GM10266 (cell line): ENCODE measurements around the gene PIK3AP1.

ENCODE experiments used
- DNase-seq: peaks from one replicate; pipeline ENCODE4 v3.0.0; 2012; ENCODE audit errors: extremely low spot score
- CTCF ChIP-seq: IDR thresholded peaks from 2 replicates; pipeline ENCODE4 v1.5.1; 2012; ENCODE audit warnings: mild to moderate bottlenecking, low read depth; ENCODE audit not compliant: control insufficient read depth, insufficient read depth; ENCODE audit errors: missing control alignments

The PIK3AP1 gene

GRCh38 chr10:96660297-96660696, 60.0 kb downstream of the PIK3AP1 start:
- DNase-seq, result no peak
- TF ChIP-seq CTCF, result no peak

GRCh38 chr10:96658844-96659243, 61.5 kb downstream of the PIK3AP1 start:
- DNase-seq, result no peak
- no peak for TF ChIP-seq CTCF

- DNase-seq, result no peak
Observed at GRCh38 chr10:96657385-96657784, 62.9 kb downstream of the PIK3AP1 start.

GRCh38 chr10:96656839-96657238, 63.5 kb downstream of the PIK3AP1 start:
- TF ChIP-seq CTCF, result no peak
- DNase-seq, result no peak

More at GRCh38 chr10:96657385-96657784, 62.9 kb downstream of the PIK3AP1 start:
- no peak for TF ChIP-seq CTCF

- no peak for TF ChIP-seq CTCF
- DNase-seq, result no peak
Observed at GRCh38 chr10:96656198-96656577, 64.1 kb downstream of the PIK3AP1 start.

GRCh38 chr10:96655461-96656197, 64.7 kb downstream of the PIK3AP1 start:
- TF ChIP-seq CTCF, result no peak

GRCh38 chr10:96651998-96652431, 68.3 kb downstream of the PIK3AP1 start:
- peak; percentile 51 for DNase-seq
- peak; percentile 5 for TF ChIP-seq CTCF

More at GRCh38 chr10:96655461-96656197, 64.7 kb downstream of the PIK3AP1 start:
- DNase-seq, result no peak
